T-cell (primary cell): ENCODE measurements around the gene ZDHHC14. TPM values are rescaled to one million over a fixed set of nuclear protein-coding genes. Genes with fewer than 3 reads are reported as not detected.

Experiments used
- ATAC-seq, 4 experiments: fragments of 200-7000 bp in 3 of 4; fragments of 150-1000 bp in 1 of 4; cut with Tn5 transposase; replicated peaks in 1 of 4; 1 replicate in 3 of 4; 2 replicates in 1 of 4; pipeline ENCODE4 v1.10.0; 2021; ENCODE audit warnings: moderate library complexity in 3 of 4, mild to moderate bottlenecking in 2 of 4, moderate number of reproducible peaks in 1 of 4
- CTCF ChIA-PET, 2 donors: fragments of 300-600 bp; sonication (Branson Sonifier 250); formaldehyde crosslinking; loops; one replicate each; lab custom pipeline; 2022; ENCODE audit warnings: antibody characterized with exemption in 2 of 2; lab: Charles Lee
- POLR2A ChIA-PET, 2 donors: fragments of 300-600 bp; sonication (Branson Sonifier 250); formaldehyde crosslinking; loops; one replicate each; lab custom pipeline; 2022; ENCODE audit warnings: antibody characterized with exemption in 2 of 2; lab: Charles Lee
- DNase-seq, 35 experiments: peaks; one replicate each; pipeline versions ENCODE4 v3.0.0 to v3.0.0-alpha.2; 2013 to 2023
- H3K27ac ChIP-seq: one replicate; pipeline ENCODE4 v1.5.1; 2013; ENCODE audit warnings: low read length
- H3K27me3 ChIP-seq, 2 experiments: replicated peaks in 1 of 2; 1 replicate in 1 of 2; 2 replicates in 1 of 2; pipeline versions ENCODE4 v1.6.1 to v1.7.0; 2013; ENCODE audit warnings: low read length in 1 of 2, mixed read lengths in 1 of 2; ENCODE audit not compliant: control insufficient read depth in 2 of 2, insufficient read depth in 2 of 2; ENCODE audit errors: extremely low read depth in 1 of 2
- H3K36me3 ChIP-seq, 2 donors: 1 replicate in 1 of 2; 2 replicates in 1 of 2; pipeline versions ENCODE4 v1.6.1 to v1.7.0; 2013; ENCODE audit warnings: low read length in 1 of 2; ENCODE audit not compliant: control insufficient read depth in 2 of 2, insufficient read depth in 1 of 2; ENCODE audit errors: extremely low read depth in 1 of 2
- H3K4me1 ChIP-seq, 2 experiments: 1 replicate in 1 of 2; 2 replicates in 1 of 2; pipeline versions ENCODE4 v1.6.1 to v1.7.0; 2013; ENCODE audit warnings: low read length in 2 of 2, mixed read lengths in 1 of 2; ENCODE audit not compliant: insufficient read depth in 2 of 2, control insufficient read depth in 1 of 2; ENCODE audit errors: extremely low read depth in 1 of 2
- H3K4me3 ChIP-seq, 2 donors: 1 replicate in 1 of 2; 2 replicates in 1 of 2; pipeline versions ENCODE4 v1.5.1 to v1.7.0; 2013; ENCODE audit warnings: mild to moderate bottlenecking in 2 of 2, low read length in 1 of 2, moderate library complexity in 1 of 2; ENCODE audit not compliant: control insufficient read depth in 1 of 2; ENCODE audit errors: extremely low read depth in 1 of 2
- H3K9me3 ChIP-seq: 2 replicates; pipeline ENCODE4 v1.7.0; 2013
- H3K27ac Mint-ChIP-seq, 2 donors: one replicate each; pipeline ENCODE4 v1.8.0; 2020 to 2021; ENCODE audit warnings: mild to moderate bottlenecking in 2 of 2, mixed read lengths in 2 of 2
- H3K27me3 Mint-ChIP-seq, 2 donors: one replicate each; pipeline ENCODE4 v1.8.0; 2021 to 2022; ENCODE audit warnings: mixed read lengths in 2 of 2
- H3K36me3 Mint-ChIP-seq: one replicate; pipeline ENCODE4 v1.8.0; 2021; ENCODE audit warnings: mixed read lengths
- H3K4me1 Mint-ChIP-seq, 3 donors: one replicate each; pipeline ENCODE4 v1.8.0; 2020 to 2022; ENCODE audit warnings: mixed read lengths in 3 of 3, mild to moderate bottlenecking in 1 of 3
- H3K4me3 Mint-ChIP-seq, 3 donors: one replicate each; pipeline ENCODE4 v1.8.0; 2020 to 2022; ENCODE audit warnings: mild to moderate bottlenecking in 3 of 3, mixed read lengths in 3 of 3, moderate library complexity in 3 of 3
- H3K9me3 Mint-ChIP-seq, 3 donors: one replicate each; pipeline ENCODE4 v1.8.0; 2020 to 2022; ENCODE audit warnings: mixed read lengths in 3 of 3
- WGBS: methylation state at CpG from one replicate; pipeline ENCODE4 v1.1.5; 2013; ENCODE audit warnings: missing lambda C conversion rate; ENCODE audit not compliant: insufficient coverage; 5-methylcytosine and 5-hydroxymethylcytosine counted together
- total RNA-seq, 35 experiments: library from RNA in 6 of 35; stranded (reverse) in 6 of 35; fragments of 120-200 nt in 1 of 35; gene quantifications; one replicate each; pipeline versions ENCODE4 v1.2.1 to v1.2.4 and lab custom pipeline; 2013 to 2026

Gene ZDHHC14
- total RNA-seq, 5 donors from 2014 or later (not counting 1 experiment from before 2014, with no cell fraction given): 2.1 to 3.7 (median 2.6) TPM

- Mint-ChIP-seq H3K27ac (no peak overlapping the region), H3K4me1 (peaks cover 7 to 12% (median 10%) of the 10 kb centered on the region in 3 donors), H3K9me3 (no peaks in the 10 kb centered on the region), H3K36me3 (peaks cover 5% of the 10 kb centered on the region), H3K27me3 (no peaks in the 10 kb centered on the region), H3K4me3 (no peak overlapping the region)
- H3K27ac ChIP-seq: no peak overlapping the region
- ChIA-PET CTCF (no interaction called here), POLR2A (no interaction called here)
- no peaks in the 10 kb centered on the region for H3K9me3 ChIP-seq
- no peaks in the 10 kb centered on the region for H3K36me3 ChIP-seq
- WGBS: 54% methylated on average over 2 of the region's 10 CpGs
- no peak for ATAC-seq
- DNase-seq: no peak
- no peaks in the 10 kb centered on the region for H3K4me1 ChIP-seq
- no peak overlapping the region for H3K4me3 ChIP-seq
- H3K27me3 ChIP-seq: no peaks in the 10 kb centered on the region
These were observed 248.2 kb downstream of the ZDHHC14 start for GRCh38 chr6:157629220-157629619.

- H3K27me3 ChIP-seq: no peaks in the 10 kb centered on the region
- no peaks in the 10 kb centered on the region for H3K36me3 ChIP-seq
- ATAC-seq (no peak), DNase-seq (no peak)
- Mint-ChIP-seq H3K27ac (no peak overlapping the region), H3K4me3 (no peak overlapping the region), H3K27me3 (no peaks in the 10 kb centered on the region), H3K4me1 (peaks cover 7 to 12% (median 10%) of the 10 kb centered on the region in 3 donors), H3K9me3 (no peaks in the 10 kb centered on the region), H3K36me3 (peaks cover 5% of the 10 kb centered on the region)
- ChIA-PET CTCF (no interaction called here), POLR2A (no interaction called here)
- no peaks in the 10 kb centered on the region for H3K9me3 ChIP-seq
- WGBS: 93% methylated on average over 5 of the region's 5 CpGs
- no peak overlapping the region for H3K4me3 ChIP-seq
- no peaks in the 10 kb centered on the region for H3K4me1 ChIP-seq
- no peak overlapping the region for H3K27ac ChIP-seq
These were observed 249.6 kb downstream of the ZDHHC14 start for GRCh38 chr6:157630463-157631080.

GRCh38 chr6:157631412-157631811, 250.4 kb downstream of the ZDHHC14 start:
- H3K9me3 ChIP-seq: no peaks in the 10 kb centered on the region
- 94% methylated on average over 6 of the region's 7 CpGs for WGBS
- no peak for ATAC-seq
- no peak overlapping the region for H3K4me3 ChIP-seq
- peaks cover 7 to 12% (median 10%) of the 10 kb centered on the region in 3 donors for H3K4me1 Mint-ChIP-seq
- ChIA-PET POLR2A (interaction anchor here in 1 of 2 donors (0.6 kb wide), 1 partner anchor 347 kb away, joined by 4 read pairs; no protein-coding TSS in a partner anchor), CTCF (no interaction called here)
- no peaks in the 10 kb centered on the region for H3K36me3 ChIP-seq
- H3K27ac ChIP-seq: no peak overlapping the region
- H3K4me1 ChIP-seq: no peaks in the 10 kb centered on the region
- H3K27ac Mint-ChIP-seq: no peak overlapping the region
- no peak for DNase-seq
- H3K27me3 ChIP-seq: no peaks in the 10 kb centered on the region
- no peaks in the 10 kb centered on the region for H3K9me3 Mint-ChIP-seq
- no peaks in the 10 kb centered on the region for H3K27me3 Mint-ChIP-seq
- peaks cover 5% of the 10 kb centered on the region for H3K36me3 Mint-ChIP-seq
- H3K4me3 Mint-ChIP-seq: no peak overlapping the region

DNA sequence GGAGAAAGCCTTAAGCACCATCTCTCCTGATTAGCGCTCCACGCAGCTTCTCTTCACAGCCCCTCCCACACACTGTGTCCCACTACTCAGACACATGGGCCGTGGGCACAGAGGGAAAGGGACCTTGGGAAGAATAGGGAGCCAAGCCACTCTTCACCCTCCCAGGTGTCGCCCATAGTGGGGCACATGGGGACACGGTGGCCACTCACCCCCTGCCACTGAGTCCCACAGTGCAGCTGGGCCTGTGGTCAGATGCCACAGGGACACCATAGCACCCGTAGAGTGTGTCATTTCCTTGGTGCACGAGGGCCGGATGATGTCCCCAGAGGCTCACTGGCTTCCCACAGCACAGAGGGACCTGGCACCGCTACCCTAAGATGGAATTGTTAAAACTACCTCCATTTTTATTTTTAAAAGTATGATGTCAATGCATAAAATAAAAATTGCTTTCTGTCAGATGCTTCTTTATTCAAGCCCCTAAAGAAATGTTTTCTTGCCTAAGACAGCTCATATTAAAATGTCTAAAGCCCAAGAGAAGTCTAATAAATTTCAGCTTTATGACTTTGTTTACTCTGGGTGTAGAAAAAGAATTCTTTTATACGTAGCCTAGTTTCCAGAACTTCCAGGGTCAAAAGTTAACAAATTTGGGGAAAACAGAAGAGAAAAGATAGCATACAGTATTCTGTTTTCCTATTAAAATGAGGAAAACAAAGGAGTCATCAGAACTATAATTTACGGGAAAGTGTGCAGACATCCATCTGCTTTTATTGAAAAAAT, 251.0 kb downstream of the ZDHHC14 start:
- ChIA-PET CTCF (no interaction called here), POLR2A (interaction anchor here in 1 of 2 donors (0.6 kb wide), 1 partner anchor 347 kb away, joined by 4 read pairs; no protein-coding TSS in a partner anchor)
- Histone ChIP-seq H3K4me1 (no peaks in the 10 kb centered on the region), H3K9me3 (no peaks in the 10 kb centered on the region), H3K4me3 (no peak overlapping the region), H3K27ac (no peak overlapping the region), H3K27me3 (no peaks in the 10 kb centered on the region), H3K36me3 (no peaks in the 10 kb centered on the region)
- peaks cover 7 to 12% (median 10%) of the 10 kb centered on the region in 3 donors for H3K4me1 Mint-ChIP-seq
- H3K27me3 Mint-ChIP-seq: peaks cover 0 to 3% of the 10 kb centered on the region in 2 donors
- DNase-seq (no peak), ATAC-seq (no peak)
- 81% methylated on average over 5 of the region's 11 CpGs for WGBS
- peaks cover 5% of the 10 kb centered on the region for H3K36me3 Mint-ChIP-seq
- H3K4me3 Mint-ChIP-seq: no peak overlapping the region
- no peak overlapping the region for H3K27ac Mint-ChIP-seq
- H3K9me3 Mint-ChIP-seq: no peaks in the 10 kb centered on the region

- Mint-ChIP-seq H3K36me3 (peaks cover 5% of the 10 kb centered on the region), H3K4me1 (peaks cover 7 to 12% (median 10%) of the 10 kb centered on the region in 3 donors), H3K27ac (no peak overlapping the region), H3K4me3 (no peak overlapping the region), H3K27me3 (peaks cover 0 to 3% of the 10 kb centered on the region in 2 donors), H3K9me3 (no peaks in the 10 kb centered on the region)
- CTCF ChIA-PET: no interaction called here
- POLR2A ChIA-PET: no interaction called here
- no peaks in the 10 kb centered on the region for H3K27me3 ChIP-seq
- WGBS: 83% methylated on average over 1 of the region's 5 CpGs
- no peaks in the 10 kb centered on the region for H3K4me1 ChIP-seq
- no peak overlapping the region for H3K4me3 ChIP-seq
- H3K27ac ChIP-seq: no peak overlapping the region
- DNase-seq (no peak), ATAC-seq (no peak)
- no peaks in the 10 kb centered on the region for H3K9me3 ChIP-seq
- no peaks in the 10 kb centered on the region for H3K36me3 ChIP-seq
These were observed 251.8 kb downstream of the ZDHHC14 start for GRCh38 chr6:157632821-157633220.

DNA sequence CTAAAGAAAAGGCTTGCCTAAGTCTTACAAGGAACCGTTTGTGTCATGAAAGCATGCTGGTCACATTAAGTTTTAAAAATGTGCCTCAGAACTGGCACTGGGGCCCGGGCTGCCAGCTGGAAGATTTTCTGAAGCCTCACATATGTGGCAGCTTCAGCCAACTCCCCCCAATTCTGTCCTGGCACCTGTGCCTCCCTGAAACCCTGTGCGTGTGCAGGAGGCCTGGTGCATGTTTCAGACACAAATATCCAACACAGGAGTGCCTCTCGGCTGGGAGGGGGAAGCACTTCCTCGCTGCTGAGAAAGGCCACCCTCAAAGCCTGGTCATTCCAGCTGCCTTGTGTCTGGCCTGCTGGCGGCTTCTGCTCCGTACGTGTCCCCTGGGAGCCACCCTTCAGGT, 253.6 kb downstream of the ZDHHC14 start:
- Mint-ChIP-seq H3K36me3 (peaks cover 5% of the 10 kb centered on the region), H3K27me3 (peaks cover 0 to 3% of the 10 kb centered on the region in 2 donors), H3K4me1 (peaks cover 0 to 3% (median 1%) of the 10 kb centered on the region in 3 donors), H3K27ac (no peak overlapping the region), H3K9me3 (no peaks in the 10 kb centered on the region), H3K4me3 (no peak overlapping the region)
- Histone ChIP-seq H3K4me3 (no peak overlapping the region), H3K9me3 (no peaks in the 10 kb centered on the region), H3K27ac (no peak overlapping the region), H3K27me3 (peaks cover 0 to 9% of the 10 kb centered on the region in 2 experiments), H3K4me1 (no peaks in the 10 kb centered on the region), H3K36me3 (no peaks in the 10 kb centered on the region)
- ATAC-seq: no peak
- CTCF ChIA-PET: no interaction called here
- POLR2A ChIA-PET: no interaction called here
- 92% methylated on average over 7 of the region's 8 CpGs for WGBS
- DNase-seq: no peak
